BE2C (cell line): ENCODE data around the gene RANBP1.
A peak's percentile ranks its signal among the peaks of the same experiment; 100 is the strongest.

Experiments
- DNase-seq: peaks from one replicate; pipeline ENCODE4 v3.0.0-alpha.2; 2020
- H3K27me3 ChIP-seq: fragments of 250-450 bp; sonication (Bioruptor Pico); 2 replicates; pipeline ENCODE4 v1.5.1; 2020; ENCODE audit warnings: mild to moderate bottlenecking
- H3K36me3 ChIP-seq: fragments of 250-450 bp; sonication (Bioruptor Pico); 2 replicates; pipeline ENCODE4 v1.5.1; 2020; ENCODE audit warnings: mild to moderate bottlenecking
- H3K4me1 ChIP-seq: fragments of 250-450 bp; sonication (Bioruptor Pico); 2 replicates; pipeline ENCODE4 v1.5.1; 2020
- H3K4me3 ChIP-seq: 2 replicates; pipeline ENCODE4 v1.5.1; 2011; ENCODE audit warnings: low read depth, low read length
- H3K9me3 ChIP-seq: fragments of 250-450 bp; sonication (Bioruptor Pico); 2 replicates; pipeline ENCODE4 v1.5.1; 2020
- TF ChIP-seq, protein P1 (sequence below): IDR thresholded peaks from 2 replicates; pipeline ENCODE4 v1.5.1; 2012; ENCODE audit warnings: mild to moderate bottlenecking, low read depth, low read length

Gene RANBP1

GRCh38 chr22:20076627-20077172, 39.2 kb upstream of the RANBP1 start:
- Histone ChIP-seq H3K27me3 (no peaks in the 10 kb centered on the region), H3K4me1 (no peaks in the 10 kb centered on the region), H3K9me3 (no peaks in the 10 kb centered on the region), H3K4me3 (no peak overlapping the region), H3K36me3 (peaks cover 3% of the 10 kb centered on the region)
- TF ChIP-seq, protein P1, sequence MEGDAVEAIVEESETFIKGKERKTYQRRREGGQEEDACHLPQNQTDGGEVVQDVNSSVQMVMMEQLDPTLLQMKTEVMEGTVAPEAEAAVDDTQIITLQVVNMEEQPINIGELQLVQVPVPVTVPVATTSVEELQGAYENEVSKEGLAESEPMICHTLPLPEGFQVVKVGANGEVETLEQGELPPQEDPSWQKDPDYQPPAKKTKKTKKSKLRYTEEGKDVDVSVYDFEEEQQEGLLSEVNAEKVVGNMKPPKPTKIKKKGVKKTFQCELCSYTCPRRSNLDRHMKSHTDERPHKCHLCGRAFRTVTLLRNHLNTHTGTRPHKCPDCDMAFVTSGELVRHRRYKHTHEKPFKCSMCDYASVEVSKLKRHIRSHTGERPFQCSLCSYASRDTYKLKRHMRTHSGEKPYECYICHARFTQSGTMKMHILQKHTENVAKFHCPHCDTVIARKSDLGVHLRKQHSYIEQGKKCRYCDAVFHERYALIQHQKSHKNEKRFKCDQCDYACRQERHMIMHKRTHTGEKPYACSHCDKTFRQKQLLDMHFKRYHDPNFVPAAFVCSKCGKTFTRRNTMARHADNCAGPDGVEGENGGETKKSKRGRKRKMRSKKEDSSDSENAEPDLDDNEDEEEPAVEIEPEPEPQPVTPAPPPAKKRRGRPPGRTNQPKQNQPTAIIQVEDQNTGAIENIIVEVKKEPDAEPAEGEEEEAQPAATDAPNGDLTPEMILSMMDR: no peak
- no peak for DNase-seq

- TF ChIP-seq, protein P1: no peak
- Histone ChIP-seq H3K36me3 (peaks cover 13% of the 10 kb centered on the region), H3K9me3 (no peaks in the 10 kb centered on the region), H3K27me3 (no peaks in the 10 kb centered on the region), H3K4me1 (peaks cover 6% of the 10 kb centered on the region), H3K4me3 (peak within 1 kb of the TSS; percentile 97)
- peak; percentile 96 for DNase-seq
Observed at GRCh38 chr22:20079745-20080444, 36.0 kb upstream of the RANBP1 start, which contains the start of gene DGCR8. Gene DGCR8 (plus strand): TSS chr22:20080241. CDS start chr22:20085964, 5,723 bp downstream.

DNA sequence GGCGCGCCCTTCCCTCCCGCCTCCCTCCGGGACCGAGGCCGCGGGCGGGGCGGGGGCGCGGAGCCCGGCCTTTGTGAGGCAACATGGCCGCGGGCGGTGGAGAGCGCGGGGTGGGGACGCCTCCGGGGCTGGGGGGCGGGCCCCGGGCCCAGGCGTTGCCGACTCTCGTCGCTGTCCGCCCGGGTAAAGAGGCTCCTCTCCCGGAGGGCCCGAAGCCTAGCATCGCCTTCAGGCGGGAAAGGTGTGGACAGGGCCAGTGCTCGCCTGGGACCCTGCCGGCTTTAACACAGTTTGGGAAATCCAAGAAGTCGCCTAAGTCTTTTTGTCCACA, 35.5 kb upstream of the RANBP1 start:
- Histone ChIP-seq H3K4me3 (peak overlapping the region; percentile 97), H3K9me3 (no peaks in the 10 kb centered on the region), H3K27me3 (no peaks in the 10 kb centered on the region), H3K4me1 (peaks cover 8% of the 10 kb centered on the region), H3K36me3 (peaks cover 13% of the 10 kb centered on the region)
- TF ChIP-seq, protein P1: no peak
- peak; percentile 77 for DNase-seq

DNA sequence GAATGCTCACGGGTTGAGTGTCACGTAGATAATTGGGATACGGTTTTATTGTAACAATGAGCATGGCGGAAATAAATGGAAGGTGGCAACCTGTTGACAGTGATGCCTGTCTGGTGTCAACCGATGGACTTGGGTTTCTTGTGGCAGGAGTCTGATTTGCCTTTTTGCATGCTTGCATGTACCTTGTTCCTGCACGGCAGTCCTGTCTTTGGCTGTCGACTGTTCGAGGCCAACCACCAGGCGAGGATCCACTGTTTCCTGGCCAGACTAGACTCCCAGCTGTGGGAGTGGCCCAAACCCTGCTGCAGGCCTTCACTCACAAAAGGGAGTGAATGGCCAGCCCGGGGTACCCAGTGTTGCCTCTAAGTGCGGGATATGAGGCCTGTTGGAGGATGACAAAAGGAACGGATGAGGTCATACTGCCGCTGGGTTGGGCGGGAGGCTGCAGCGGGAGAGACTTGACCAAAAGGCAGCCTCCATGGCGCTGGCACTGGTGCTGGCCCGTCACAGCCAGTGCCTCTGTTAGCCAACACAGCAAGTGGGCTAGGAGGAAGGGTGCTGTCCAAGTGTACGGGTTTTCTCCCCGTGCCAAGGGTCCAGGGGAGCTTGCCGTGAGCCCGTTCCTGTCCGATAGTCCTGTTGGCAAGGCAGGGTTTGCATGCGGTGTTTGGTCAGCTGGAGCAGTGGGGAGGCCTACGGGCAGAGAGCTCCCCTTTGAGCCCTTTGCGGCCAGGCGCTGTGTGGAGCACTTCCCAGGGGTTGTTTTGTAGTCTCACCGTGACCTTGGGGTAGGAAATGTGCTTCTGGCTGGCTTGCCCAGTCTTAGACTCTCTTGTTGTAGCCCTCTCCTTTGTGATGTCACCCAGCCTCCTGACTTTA, 34.9 kb upstream of the RANBP1 start:
- Histone ChIP-seq H3K4me1 (peaks cover 8% of the 10 kb centered on the region), H3K9me3 (no peaks in the 10 kb centered on the region), H3K27me3 (no peaks in the 10 kb centered on the region), H3K4me3 (peak overlapping the region; percentile 97), H3K36me3 (peaks cover 19% of the 10 kb centered on the region)
- TF ChIP-seq, protein P1: no peak
- DNase-seq: peak; percentile 60

DNA sequence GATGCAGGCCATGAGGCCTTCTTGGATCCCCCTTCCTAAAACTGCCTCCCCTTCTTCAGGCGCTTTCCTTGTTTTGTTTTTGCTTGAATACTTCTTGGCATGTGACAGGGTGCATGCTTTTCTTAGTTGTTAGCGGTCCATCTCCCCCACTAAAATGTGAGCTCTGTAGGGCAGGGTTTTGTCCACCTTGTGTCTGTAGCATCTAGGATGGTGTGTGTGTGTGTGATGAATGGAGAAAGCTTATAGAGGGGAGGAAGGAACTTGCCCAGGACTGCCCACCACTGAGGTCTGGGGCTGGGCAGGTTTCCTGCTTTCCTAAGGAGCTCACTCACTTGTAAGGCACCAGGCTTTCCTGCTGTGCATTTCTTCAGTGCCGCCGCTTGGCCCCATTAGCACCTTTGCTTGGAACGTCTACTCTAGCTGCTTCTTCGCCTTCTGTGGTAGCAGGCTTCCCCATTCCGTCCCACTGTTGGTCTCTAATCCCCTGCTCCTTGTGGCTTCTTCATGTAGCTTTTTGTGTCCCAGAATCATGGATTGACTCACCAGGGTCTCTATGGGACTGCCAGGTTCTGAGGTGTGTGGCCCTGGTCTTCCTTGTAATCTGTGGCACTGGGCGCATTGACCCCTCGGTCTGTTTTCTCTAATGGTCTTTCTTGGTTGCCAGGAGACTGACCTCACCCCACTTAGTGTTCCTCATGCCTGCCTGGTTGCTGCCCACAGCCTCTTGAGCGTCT, 32.6 kb upstream of the RANBP1 start:
- Histone ChIP-seq H3K9me3 (no peaks in the 10 kb centered on the region), H3K4me3 (no peak overlapping the region), H3K36me3 (peaks cover 42% of the 10 kb centered on the region), H3K4me1 (peaks cover 8% of the 10 kb centered on the region), H3K27me3 (no peaks in the 10 kb centered on the region)
- DNase-seq: no peak
- TF ChIP-seq, protein P1: no peak
